GM12878 (cell line): ENCODE results near the gene ACSF2. TPM values are rescaled to one million over a fixed set of nuclear protein-coding genes. Genes with fewer than 3 reads are reported as not detected.
A peak's percentile ranks its signal among the peaks of the same experiment; 100 is the strongest.

ENCODE experiments used
- CREM ChIP-seq: IDR thresholded peaks from 2 replicates; pipeline ENCODE4 v1.6.1; 2014; ENCODE audit warnings: antibody characterized with exemption, low read depth
- EGR1 ChIP-seq, 2 experiments: IDR thresholded peaks; 1 replicate in 1 of 2; 2 replicates in 1 of 2; pipeline ENCODE4 v1.6.1; 2011 to 2012; ENCODE audit warnings: low read depth in 2 of 2, low read length in 2 of 2, borderline replicate concordance in 1 of 2, mild to moderate bottlenecking in 1 of 2, moderate library complexity in 1 of 2
- ETV6 ChIP-seq, 2 experiments: fragments of 450-650 bp in 1 of 2; IDR thresholded peaks in 1 of 2; conservative IDR thresholded peaks in 1 of 2; 2 replicates each; pipeline ENCODE4 v1.6.1; 2014; ENCODE audit warnings: antibody characterized with exemption in 1 of 2, borderline replicate concordance in 1 of 2, low read depth in 1 of 2, mild to moderate bottlenecking in 1 of 2, moderate library complexity in 1 of 2
- IKZF1 ChIP-seq: fragments of 450-650 bp; conservative IDR thresholded peaks from 2 replicates; pipeline ENCODE4 v1.6.1; 2017; ENCODE audit warnings: antibody characterized with exemption, mild to moderate bottlenecking
- MAX ChIP-seq: IDR thresholded peaks from 2 replicates; pipeline ENCODE4 v1.6.1; 2012; ENCODE audit warnings: low read depth, low read length, improper control_type of control experiment
- MLLT1 ChIP-seq: fragments of 450-650 bp; IDR thresholded peaks from 2 replicates; pipeline ENCODE4 v1.6.1; 2016; ENCODE audit warnings: mild to moderate bottlenecking
- NRF1 ChIP-seq: conservative IDR thresholded peaks from 2 replicates; pipeline ENCODE4 v1.6.1; 2011; ENCODE audit warnings: mild to moderate bottlenecking, low read depth, low read length, improper control_type of control experiment
- PAX8 ChIP-seq: fragments of 450-650 bp; IDR thresholded peaks from 2 replicates; pipeline ENCODE4 v1.6.1; 2017; ENCODE audit warnings: mild to moderate bottlenecking, moderate library complexity
- RFX5 ChIP-seq: IDR thresholded peaks from 2 replicates; pipeline ENCODE4 v1.6.1; 2011; ENCODE audit warnings: low read depth, low read length, improper control_type of control experiment
- SIN3A ChIP-seq: IDR thresholded peaks from 2 replicates; pipeline ENCODE4 v1.6.1; 2012; ENCODE audit warnings: low read depth, low read length, improper control_type of control experiment
- SREBF1 ChIP-seq: IDR thresholded peaks from 2 replicates; pipeline ENCODE4 v1.6.1; 2012; ENCODE audit warnings: mild to moderate bottlenecking, low read length
- SUPT20H ChIP-seq: IDR thresholded peaks from 2 replicates; pipeline ENCODE4 v1.6.1; 2011; ENCODE audit warnings: low read depth, mild to moderate bottlenecking, low read length, moderate library complexity, borderline replicate concordance; ENCODE audit not compliant: control insufficient read depth
- YY1 ChIP-seq: IDR thresholded peaks from 2 replicates; pipeline ENCODE4 v1.6.1; 2011; ENCODE audit warnings: low read depth, mild to moderate bottlenecking, low read length
- ZBTB11 ChIP-seq: fragments of 450-650 bp; formaldehyde crosslinking; IDR thresholded peaks from 2 replicates; pipeline ENCODE4 v1.5.0; 2022; ENCODE audit warnings: mild to moderate bottlenecking, missing genetic modification characterization
- ZNF687 ChIP-seq: fragments of 450-650 bp; IDR thresholded peaks from 2 replicates; pipeline ENCODE4 v1.6.1; 2017; ENCODE audit warnings: mild to moderate bottlenecking, moderate library complexity
- polyA plus RNA-seq, 11 experiments: library from polyadenylated mRNA; depleted of rRNA in 4 of 11; unstranded in 6 of 11; stranded (reverse) in 5 of 11; fragments of >200 nt; fragmentation: Nextera tagmentation in 4 of 11; fragmentation: Illumina TruSeq in 1 of 11; extraction: Ambion mirVana in 4 of 11; extraction: Trizol in 1 of 11; gene quantifications; 1 replicate in 1 of 11; 2 replicates in 10 of 11; pipeline versions ENCODE4 v1.2.1 to v1.2.3, GENCODE V29; 2011 to 2016; ENCODE audit warnings: inconsistent platforms in 2 of 11, missing spikeins in 2 of 11, low read depth in 1 of 11
- total RNA-seq, 4 experiments: library from RNA; depleted of rRNA in 3 of 4; stranded (reverse); fragments of >200 nt in 3 of 4; fragmentation: Illumina TruSeq in 1 of 4; extraction: Trizol in 1 of 4; gene quantifications; 2 replicates each; pipeline versions ENCODE4 v1.2.1 to v1.2.3, GENCODE V29; 2013 to 2021
- TF ChIP-seq, protein P1 (sequence below): fragments of 450-650 bp; IDR thresholded peaks from 2 replicates; pipeline ENCODE4 v1.6.1; 2016; ENCODE audit warnings: mild to moderate bottlenecking

The ACSF2 gene
- total and polyA plus RNA-seq, 10 of the 15 experiments (the other 5 are each of a cell fraction or from before 2014, with no cell fraction given): 7.1 to 32.8 (median 16.8) TPM

DNA sequence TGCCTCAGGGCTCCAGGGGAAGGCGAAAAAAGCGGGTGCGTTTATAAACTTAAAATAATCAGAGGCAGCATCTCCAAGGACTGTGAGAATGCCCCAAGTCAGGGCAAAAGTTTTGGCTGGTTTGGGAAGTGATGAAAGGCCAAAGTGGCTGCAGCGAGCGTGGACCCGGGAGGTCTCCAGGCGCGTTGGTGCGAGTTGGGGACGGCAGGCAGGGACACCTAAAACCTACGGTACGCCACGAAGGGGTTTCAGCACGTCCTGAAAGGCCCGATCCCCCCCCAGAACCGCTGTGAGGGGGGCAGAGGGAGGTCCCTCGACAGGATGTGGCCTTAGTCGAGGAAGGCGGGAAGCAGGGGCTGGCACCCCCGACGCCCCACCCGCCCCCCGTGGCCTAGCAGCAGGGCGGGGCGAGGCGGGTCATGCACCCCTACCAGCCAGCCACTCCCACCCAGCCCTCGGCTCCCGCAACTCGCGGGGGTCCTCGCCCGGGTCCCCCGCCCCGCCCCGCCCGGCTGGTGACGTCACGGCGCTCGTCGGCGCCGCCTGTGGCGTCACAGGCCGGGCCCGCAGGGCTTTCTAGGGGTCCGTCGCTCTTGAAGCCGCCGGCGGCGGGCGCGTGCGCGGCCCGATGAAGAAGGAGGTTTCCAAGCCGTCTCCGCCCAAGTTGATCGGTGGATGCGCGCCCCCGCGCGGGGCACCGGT, 82.0 kb downstream of the ACSF2 start, which contains the start of gene MYCBPAP (continued):
- TF ChIP-seq MAX (peak; percentile 60), MLLT1 (peak; percentile 71), YY1 (peak; percentile 31; the same call in 1 of the 2 replicates), IKZF1 (0 out of 2 replicates have a peak, but pooled peaks have one; percentile 21), SREBF1 (no peak), SIN3A (peak; percentile 58; the same call in 1 of the 2 replicates), EGR1 (IDR thresholded peaks at IDR 0.05; ENCODE audit: borderline replicate concordance in 1 of 2, low read depth in 2 of 2, low read length in 2 of 2) (peak in 1 of 2 experiments; percentile 57; a peak in 1 of 3 replicates), ZBTB11 (CRISPR knock-in tag) (no peak), CREM (peak; percentile 88), ETV6 (conservative IDR thresholded peaks at IDR 0.05 in 1 of 2, IDR thresholded peaks at IDR 0.05 in 1 of 2; ENCODE audit: borderline replicate concordance in 1 of 2, low read depth in 1 of 2) (0 out of 4 replicates have a peak, but pooled peaks of 1 of the 2 experiments have one; percentile 10), RFX5 (0 out of 2 replicates have a peak, but pooled peaks have one; percentile 18), PAX8 (no peak), ZNF687 (peak; percentile 45; the same call in 1 of the 2 replicates), NRF1 (peak; percentile 43; the same call in 1 of the 2 replicates), SUPT20H (no peak)
- TF ChIP-seq, protein P1, sequence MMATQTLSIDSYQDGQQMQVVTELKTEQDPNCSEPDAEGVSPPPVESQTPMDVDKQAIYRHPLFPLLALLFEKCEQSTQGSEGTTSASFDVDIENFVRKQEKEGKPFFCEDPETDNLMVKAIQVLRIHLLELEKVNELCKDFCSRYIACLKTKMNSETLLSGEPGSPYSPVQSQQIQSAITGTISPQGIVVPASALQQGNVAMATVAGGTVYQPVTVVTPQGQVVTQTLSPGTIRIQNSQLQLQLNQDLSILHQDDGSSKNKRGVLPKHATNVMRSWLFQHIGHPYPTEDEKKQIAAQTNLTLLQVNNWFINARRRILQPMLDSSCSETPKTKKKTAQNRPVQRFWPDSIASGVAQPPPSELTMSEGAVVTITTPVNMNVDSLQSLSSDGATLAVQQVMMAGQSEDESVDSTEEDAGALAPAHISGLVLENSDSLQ: 0 out of 2 replicates have a peak, but pooled peaks have one; percentile 13
